Mesangial cell (primary cell): Measurements from ENCODE around the gene ANKRD61. TPM values are rescaled to one million over a fixed set of nuclear protein-coding genes. Genes with fewer than 3 reads are reported as not detected.

Source experiments
- total RNA-seq: library from RNA; depleted of rRNA; stranded (reverse); fragments of >200 nt; gene quantifications from 2 replicates; pipeline ENCODE4 v1.2.3, GENCODE V29; 2015

ANKRD61 gene
- 0.16 TPM in 1 of 2 replicates, not detected in the other for total RNA-seq

DNA sequence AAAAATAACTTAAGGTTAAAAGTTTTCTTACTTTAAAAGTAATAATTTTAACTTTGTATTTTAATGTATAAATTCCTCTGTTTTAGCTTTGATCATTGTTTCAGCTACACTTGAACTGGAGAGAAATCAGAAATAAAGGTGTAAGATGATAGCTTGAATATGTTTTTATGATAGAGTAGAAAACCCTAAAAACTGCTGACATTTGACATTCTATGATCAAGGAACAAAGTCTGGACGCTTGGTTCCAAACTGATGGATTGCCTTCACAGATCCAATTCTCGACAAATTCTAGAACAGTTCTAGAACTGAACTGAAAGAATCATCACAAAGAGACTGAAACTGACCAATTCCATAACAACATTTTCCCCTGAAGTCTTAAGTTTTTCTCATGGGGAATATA, at the start of gene ANKRD61:
Gene ANKRD61 (plus strand): TSS at position 389 of the 400 bp plus-strand sequence. CDS start 0 bp downstream, at position 389.

DNA sequence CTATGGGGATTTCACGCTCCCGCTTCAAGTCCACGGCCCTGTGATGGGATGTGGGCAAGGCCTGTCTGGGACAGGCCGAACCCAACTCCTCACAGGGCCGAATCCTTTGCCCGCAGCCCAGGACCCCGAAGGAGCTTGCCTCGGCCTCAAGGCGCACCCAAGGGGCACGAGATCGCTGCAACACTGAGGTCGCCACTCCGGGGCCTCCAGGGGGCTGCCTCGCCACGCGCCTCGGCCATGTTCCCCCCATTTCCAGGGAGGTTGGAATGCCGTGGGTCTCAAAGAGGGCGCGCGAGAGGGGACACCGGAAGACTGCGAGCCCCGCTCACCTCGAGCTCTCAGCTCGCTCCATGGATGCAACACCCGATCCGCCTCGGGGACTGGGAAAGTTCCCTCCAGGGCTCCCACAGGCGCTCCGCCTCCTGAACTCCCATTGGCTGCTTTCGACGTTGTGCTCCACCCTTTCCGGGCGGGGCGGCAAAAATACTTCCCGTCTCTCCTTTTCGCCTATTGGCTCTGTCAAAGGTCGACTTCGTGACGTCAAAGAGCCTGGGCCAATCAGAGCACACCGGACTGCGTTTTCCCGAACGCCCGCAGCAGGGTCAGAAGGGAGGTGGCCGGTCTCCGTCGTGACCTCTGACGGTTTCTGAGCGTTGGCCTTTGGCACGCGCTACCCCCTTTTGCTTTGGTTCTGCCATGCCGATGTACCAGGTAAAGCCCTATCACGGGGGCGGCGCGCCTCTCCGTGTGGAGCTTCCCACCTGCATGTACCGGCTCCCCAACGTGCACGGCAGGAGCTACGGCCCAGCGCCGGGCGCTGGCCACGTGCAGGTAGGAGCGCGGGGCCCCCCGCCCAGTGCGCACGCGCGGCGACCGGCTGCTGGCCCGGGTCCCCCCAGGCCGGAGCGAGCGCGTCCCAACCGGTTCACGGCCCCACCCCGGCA, 22.2 kb upstream of the ANKRD61 start, which contains the start of the genes AIMP2 and PMS2:
Gene AIMP2 (plus strand): TSS at position 605 of the 944 bp plus-strand sequence. CDS start 92 bp downstream, at position 697.
Gene PMS2 (minus strand): TSS at position 382 of the 944 bp plus-strand sequence. CDS start 30 bp downstream, at position 352.

Other genes starting within 250 kb of the ANKRD61 start
- 24.8 and 33.2 TPM in 2 replicates for gene RNF216, start 249.7 kb upstream of the ANKRD61 start, total RNA-seq
- not detected in 2 replicates for gene OCM, start 150.6 kb upstream of the ANKRD61 start, total RNA-seq
- gene CCZ1, start 132.6 kb upstream of the ANKRD61 start, total RNA-seq = 39.9 and 58.7 TPM in 2 replicates
- 0.89 TPM in 1 of 2 replicates, not detected in the other for gene RSPH10B, start 60.7 kb upstream of the ANKRD61 start, total RNA-seq
- gene PMS2, start 22.3 kb upstream of the ANKRD61 start, total RNA-seq = 11.9 and 12.4 TPM in 2 replicates
- gene AIMP2, start 22.1 kb upstream of the ANKRD61 start, total RNA-seq = 76.2 and 113 TPM in 2 replicates
- gene EIF2AK1, start 27.8 kb downstream of the ANKRD61 start, total RNA-seq = 218 and 267 TPM in 2 replicates
- gene USP42, start 73.6 kb downstream of the ANKRD61 start, total RNA-seq = 4.1 and 7.1 TPM in 2 replicates
- gene CYTH3, start 241.2 kb downstream of the ANKRD61 start, total RNA-seq = 27.2 and 41.1 TPM in 2 replicates